ENCODE measurements around the gene HDAC4.

DNA sequence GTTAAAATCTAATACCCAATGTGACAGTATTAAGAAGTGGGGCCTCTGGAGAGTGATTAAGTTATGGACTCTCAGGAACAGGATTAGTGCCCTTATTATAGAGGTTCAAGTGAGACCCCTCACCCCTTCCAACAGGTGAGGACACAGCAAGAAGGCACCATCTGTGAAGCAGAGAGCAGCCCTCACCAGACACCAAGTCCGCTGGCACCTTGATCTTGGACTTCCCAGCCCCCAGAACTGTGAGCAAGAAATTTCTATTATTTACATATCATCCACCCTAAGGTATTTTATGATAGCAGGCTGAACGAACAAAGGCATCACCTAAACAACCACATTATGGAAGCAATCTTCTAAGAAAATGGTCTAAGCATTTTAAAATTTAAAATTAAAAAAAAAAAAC is 59.0 kb downstream of the HDAC4 start:
- TF ChIP-seq, protein P1, sequence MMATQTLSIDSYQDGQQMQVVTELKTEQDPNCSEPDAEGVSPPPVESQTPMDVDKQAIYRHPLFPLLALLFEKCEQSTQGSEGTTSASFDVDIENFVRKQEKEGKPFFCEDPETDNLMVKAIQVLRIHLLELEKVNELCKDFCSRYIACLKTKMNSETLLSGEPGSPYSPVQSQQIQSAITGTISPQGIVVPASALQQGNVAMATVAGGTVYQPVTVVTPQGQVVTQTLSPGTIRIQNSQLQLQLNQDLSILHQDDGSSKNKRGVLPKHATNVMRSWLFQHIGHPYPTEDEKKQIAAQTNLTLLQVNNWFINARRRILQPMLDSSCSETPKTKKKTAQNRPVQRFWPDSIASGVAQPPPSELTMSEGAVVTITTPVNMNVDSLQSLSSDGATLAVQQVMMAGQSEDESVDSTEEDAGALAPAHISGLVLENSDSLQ (IDR thresholded peaks at IDR 0.05) = no peak
- TF ChIP-seq SP1 (IDR thresholded peaks at IDR 0.05) (no peak), BHLHE40 (IDR thresholded peaks at IDR 0.05; ENCODE audit: borderline replicate concordance) (no peak), FOXA1 (IDR thresholded peaks at IDR 0.05) (no peak), ELF4 (IDR thresholded peaks at IDR 0.05) (no peak), HDGF (IDR thresholded peaks at IDR 0.05; ENCODE audit: borderline replicate concordance) (no peak), L3MBTL2 (conservative IDR thresholded peaks at IDR 0.05) (no peak), ARNT (IDR thresholded peaks at IDR 0.05) (no peak), NFRKB (IDR thresholded peaks at IDR 0.05) (no peak), FOXM1 (IDR thresholded peaks at IDR 0.05; ENCODE audit: borderline replicate concordance) (no peak), FOXK2 (IDR thresholded peaks at IDR 0.05) (no peak), TARDBP (IDR thresholded peaks at IDR 0.05) (no peak)

Data from HEK293T (cell line).